Activated CD8-positive, alpha-beta T cell treated with anti-CD3 and anti-CD28 coated beads for 36 hours (primary cell): ENCODE data around the gene SIGLEC7. TPM values are rescaled to one million over a fixed set of nuclear protein-coding genes. Genes with fewer than 3 reads are reported as not detected.
"Not testable (repeated sequence)": the region's sequence is repeated elsewhere in the genome, so short reads cannot be mapped to it uniquely, and the experiment has no call there.

Source experiments
- ATAC-seq: fragments of 200-7000 bp; cut with Tn5 transposase; one replicate; pipeline ENCODE4 v1.10.0; 2021; ENCODE audit warnings: mild to moderate bottlenecking, moderate library complexity
- CTCF ChIA-PET: fragments of 350-600 bp; sonication (Branson Sonifier 250); formaldehyde crosslinking; loops from one replicate; lab custom pipeline; 2021; ENCODE audit warnings: antibody characterized with exemption; lab: Charles Lee
- POLR2A ChIA-PET: fragments of 350-600 bp; sonication (Branson Sonifier 250); formaldehyde crosslinking; loops from one replicate; lab custom pipeline; 2021; ENCODE audit warnings: antibody characterized with exemption; lab: Charles Lee
- DNase-seq: peaks from one replicate; pipeline ENCODE4 v3.0.0-alpha.2; 2020
- H3K27ac Mint-ChIP-seq: one replicate; pipeline ENCODE4 v1.8.0; 2021; ENCODE audit warnings: mild to moderate bottlenecking, mixed read lengths
- H3K27me3 Mint-ChIP-seq: one replicate; pipeline ENCODE4 v1.8.0; 2021; ENCODE audit warnings: mixed read lengths
- H3K36me3 Mint-ChIP-seq: one replicate; pipeline ENCODE4 v1.8.0; 2021; ENCODE audit warnings: low read depth, mixed read lengths
- H3K4me1 Mint-ChIP-seq: one replicate; pipeline ENCODE4 v1.8.0; 2021; ENCODE audit warnings: low read depth, mixed read lengths
- H3K4me3 Mint-ChIP-seq: one replicate; pipeline ENCODE4 v1.8.0; 2021; ENCODE audit warnings: mild to moderate bottlenecking, moderate library complexity, mixed read lengths
- H3K9me3 Mint-ChIP-seq: one replicate; pipeline ENCODE4 v1.8.0; 2021; ENCODE audit warnings: mixed read lengths
- CTCF ChIP-seq: fragments of 200-600 bp; IDR thresholded peaks from one replicate; pipeline ENCODE4 v1.8.0; 2022; ENCODE audit warnings: antibody characterized with exemption, mild to moderate bottlenecking
- intact Hi-C: fragments of 100-400 bp; cut with micrococcal nuclease; formaldehyde crosslinking; loops from one replicate; pipeline ENCODE4 v1.10.0; 2022
- total RNA-seq, 2 experiments: library from RNA; stranded (reverse); gene quantifications; one replicate each; pipeline ENCODE4 v1.2.3, GENCODE V29; 2021

The SIGLEC7 gene
- total RNA-seq, 2 experiments from 2014 or later = not detected

GRCh38 chr19:51140441-51140840 is 1.7 kb upstream of the SIGLEC7 start:
- ChIA-PET CTCF (no interaction called here), POLR2A (no interaction called here)
- no peaks in the 10 kb centered on the region for H3K27me3 Mint-ChIP-seq
- ATAC-seq (no peak), DNase-seq (no peak)
- intact Hi-C loops = no loop called here
- TF ChIP-seq CTCF = no peak
- peaks cover 4% of the 10 kb centered on the region for H3K9me3 Mint-ChIP-seq
- H3K27ac Mint-ChIP-seq = no peak overlapping the region
- peaks cover 24% of the 10 kb centered on the region for H3K4me1 Mint-ChIP-seq
- H3K36me3 Mint-ChIP-seq = peaks cover 3% of the 10 kb centered on the region
- no peak overlapping the region for H3K4me3 Mint-ChIP-seq

GRCh38 chr19:51141181-51141580 is 920 bp upstream of the SIGLEC7 start:
- no peak for TF ChIP-seq CTCF
- Mint-ChIP-seq H3K36me3 (no peaks in the 10 kb centered on the region), H3K9me3 (no peaks in the 10 kb centered on the region), H3K4me3 (no peak overlapping the region), H3K4me1 (peaks cover 20% of the 10 kb centered on the region), H3K27ac (no peak overlapping the region), H3K27me3 (no peaks in the 10 kb centered on the region)
- ChIA-PET CTCF (interaction anchor here (0.7 kb wide), 1 partner anchor 17 kb away, joined by 4 read pairs; no protein-coding TSS in a partner anchor), POLR2A (no interaction called here)
- ATAC-seq (no peak), DNase-seq (no peak)
- intact Hi-C loops = no loop called here

- DNase-seq, intact Hi-C loops, H3K4me1 Mint-ChIP-seq, POLR2A ChIA-PET, H3K4me3 Mint-ChIP-seq, H3K9me3 Mint-ChIP-seq, H3K36me3 Mint-ChIP-seq, CTCF ChIA-PET, H3K27ac Mint-ChIP-seq, ATAC-seq, H3K27me3 Mint-ChIP-seq: not testable (repeated sequence)
Observed at GRCh38 chr19:51142809-51143475, 841 bp downstream of the SIGLEC7 start.

GRCh38 chr19:51143486-51143885 is 1.4 kb downstream of the SIGLEC7 start:
- Mint-ChIP-seq H3K27me3 (no peaks in the 10 kb centered on the region), H3K36me3 (no peaks in the 10 kb centered on the region), H3K9me3 (no peaks in the 10 kb centered on the region), H3K4me1 (peaks cover 2% of the 10 kb centered on the region), H3K27ac (no peak overlapping the region), H3K4me3 (no peak overlapping the region)
- intact Hi-C loops = no loop called here
- DNase-seq (no peak), ATAC-seq (no peak)
- no peak for TF ChIP-seq CTCF
- POLR2A ChIA-PET = no interaction called here
- CTCF ChIA-PET = interaction anchor here (0.8 kb wide), 1 partner anchor 15 kb away, joined by 3 read pairs; no protein-coding TSS in a partner anchor

GRCh38 chr19:51144482-51145045 is 2.5 kb downstream of the SIGLEC7 start:
- Mint-ChIP-seq H3K36me3 (no peaks in the 10 kb centered on the region), H3K4me1 (no peaks in the 10 kb centered on the region), H3K4me3 (no peak overlapping the region), H3K9me3 (no peaks in the 10 kb centered on the region), H3K27me3 (no peaks in the 10 kb centered on the region), H3K27ac (no peak overlapping the region)
- intact Hi-C loops = no loop called here
- TF ChIP-seq CTCF = no peak
- DNase-seq (no peak), ATAC-seq (no peak)
- POLR2A ChIA-PET = no interaction called here
- CTCF ChIA-PET = interaction anchor here (0.8 kb wide), 1 partner anchor 14 kb away, joined by 3 read pairs; no protein-coding TSS in a partner anchor
